HepG2 (cell line): ENCODE results near the gene ANXA9. TPM values are rescaled to one million over a fixed set of nuclear protein-coding genes. Genes with fewer than 3 reads are reported as not detected.
A peak's percentile ranks its signal among the peaks of the same experiment; 100 is the strongest.

Experiments
- AGO2 ChIP-seq: fragments of 200-400 bp; formaldehyde crosslinking; optimal IDR thresholded peaks from 2 replicates; pipeline ENCODE3; 2017; ENCODE audit warnings: mild to moderate bottlenecking, low read depth, low read length, moderate library complexity
- AKAP8 ChIP-seq: sonication (generic); formaldehyde crosslinking; IDR thresholded peaks from 2 replicates; pipeline ENCODE4 v1.5.1; 2020; ENCODE audit warnings: mild to moderate bottlenecking, missing genetic modification reagents
- ETV5 ChIP-seq: IDR thresholded peaks from 2 replicates; pipeline ENCODE4 v1.6.1; 2018; ENCODE audit warnings: missing biosample characterization, missing genetic modification reagents, inconsistent platforms, borderline replicate concordance
- GATAD2A ChIP-seq: IDR thresholded peaks from 2 replicates; pipeline ENCODE4 v1.6.1; 2016
- HCFC1 ChIP-seq: fragments of 150-350 bp; IDR thresholded peaks from 2 replicates; pipeline ENCODE4 v1.6.1; 2014; ENCODE audit warnings: low read depth, low read length
- HMG20B ChIP-seq: conservative IDR thresholded peaks from 2 replicates; pipeline ENCODE4 v1.6.1; 2016; ENCODE audit warnings: missing genetic modification reagents, missing compliant biosample characterization
- HMGXB3 ChIP-seq: sonication (generic); formaldehyde crosslinking; IDR thresholded peaks from 2 replicates; pipeline ENCODE4 v1.4.0; 2020; ENCODE audit warnings: missing genetic modification reagents, borderline replicate concordance
- KDM4B ChIP-seq: sonication (generic); formaldehyde crosslinking; IDR thresholded peaks from 2 replicates; pipeline ENCODE4 v1.4.0; 2020; ENCODE audit warnings: missing genetic modification reagents
- RARG ChIP-seq: sonication (generic); formaldehyde crosslinking; IDR thresholded peaks from 2 replicates; pipeline ENCODE4 v1.4.0; 2020; ENCODE audit warnings: low read depth, mild to moderate bottlenecking, missing genetic modification reagents
- RBM39 ChIP-seq: fragments of 200-400 bp; formaldehyde crosslinking; IDR thresholded peaks from one replicate; pipeline ENCODE4 v1.6.1; 2018; ENCODE audit warnings: antibody characterized with exemption, mild to moderate bottlenecking, low read depth, low read length; ENCODE audit not compliant: poor library complexity, severe bottlenecking
- TAF1 ChIP-seq: sonication (generic); formaldehyde crosslinking; IDR thresholded peaks from 2 replicates; pipeline ENCODE4 v1.4.0; 2020; ENCODE audit warnings: missing genetic modification reagents
- TAF15 ChIP-seq: fragments of 200-400 bp; formaldehyde crosslinking; IDR thresholded peaks from one replicate; pipeline ENCODE4 v1.6.1; 2018; ENCODE audit warnings: mild to moderate bottlenecking, low read depth, low read length; ENCODE audit not compliant: poor library complexity, severe bottlenecking
- TBL1XR1 ChIP-seq: fragments of 150-350 bp; IDR thresholded peaks from 2 replicates; pipeline ENCODE4 v1.6.1; 2014; ENCODE audit warnings: borderline replicate concordance, low read length; ENCODE audit not compliant: partially characterized antibody
- TBX3 ChIP-seq: fragments of 450-650 bp; IDR thresholded peaks from 2 replicates; pipeline ENCODE4 v1.6.1; 2017; ENCODE audit warnings: antibody characterized with exemption, mild to moderate bottlenecking, inconsistent platforms, borderline replicate concordance
- THAP9 ChIP-seq: sonication (generic); formaldehyde crosslinking; IDR thresholded peaks from 2 replicates; pipeline ENCODE4; 2020; ENCODE audit warnings: missing genetic modification reagents, mild to moderate bottlenecking, borderline replicate concordance
- TIGD3 ChIP-seq: sonication (generic); formaldehyde crosslinking; IDR thresholded peaks from 2 replicates; pipeline ENCODE4 v1.5.1; 2020; ENCODE audit warnings: mild to moderate bottlenecking, missing genetic modification reagents, borderline replicate concordance
- ZNF451 ChIP-seq: sonication (generic); formaldehyde crosslinking; IDR thresholded peaks from 2 replicates; pipeline ENCODE4 v1.5.0; 2020; ENCODE audit warnings: mild to moderate bottlenecking, missing genetic modification reagents
- ZNF562 ChIP-seq: sonication (generic); formaldehyde crosslinking; IDR thresholded peaks from 2 replicates; pipeline ENCODE4 v1.8.0; 2022; ENCODE audit warnings: missing genetic modification reagents, borderline replicate concordance
- ZNF570 ChIP-seq: sonication (generic); formaldehyde crosslinking; IDR thresholded peaks from 2 replicates; pipeline ENCODE4 v1.4.0; 2020; ENCODE audit warnings: mild to moderate bottlenecking, missing genetic modification reagents, borderline replicate concordance
- ZNF839 ChIP-seq: sonication (generic); formaldehyde crosslinking; IDR thresholded peaks from 2 replicates; pipeline ENCODE4 v1.4.0; 2020; ENCODE audit warnings: missing genetic modification reagents, mild to moderate bottlenecking, borderline replicate concordance
- polyA plus RNA-seq, 8 experiments: library from polyadenylated mRNA; depleted of rRNA in 3 of 8; stranded (reverse) in 7 of 8; unstranded in 1 of 8; fragments of >200 nt; fragmentation: Illumina TruSeq in 4 of 8; extraction: Trizol in 4 of 8; gene quantifications; 2 replicates each; pipeline versions ENCODE4 v1.2.1 to v1.2.3, GENCODE V29; 2011 to 2016; ENCODE audit warnings: low read depth in 4 of 8, missing spikeins in 1 of 8, mixed read lengths in 1 of 8; ENCODE audit not compliant: insufficient read depth in 1 of 8
- total RNA-seq, 5 experiments: library from RNA; depleted of rRNA; stranded (reverse); fragments of >200 nt; fragmentation: Illumina TruSeq; extraction: Trizol; gene quantifications; 2 replicates each; pipeline ENCODE4 v1.2.3, GENCODE V29; 2016; ENCODE audit warnings: low read depth in 1 of 5

The ANXA9 gene
- total and polyA plus RNA-seq, 2 of the 13 experiments (the other 11 are each of a cell fraction or from before 2014, with no cell fraction given) = 13.3 to 23.9 TPM

GRCh38 chr1:150970808-150971582, 11.1 kb upstream of the ANXA9 start (continued):
- no peak for TF ChIP-seq HMGXB3
- TF ChIP-seq THAP9 (CRISPR knock-in tag) = peak; percentile 68; the same call in 1 of the 2 replicates
- peak; percentile 80; the same call in 1 of the 2 replicates for TF ChIP-seq TBX3
- TF ChIP-seq ZNF839 (CRISPR knock-in tag) = no peak
- TF ChIP-seq TBL1XR1 = peak; percentile 60
- no peak for TF ChIP-seq TAF15
- peak; percentile 88 for TF ChIP-seq GATAD2A
- TF ChIP-seq KDM4B (CRISPR knock-in tag) = peak; percentile 96; the same call in 1 of the 2 replicates
- TF ChIP-seq TAF1 = 0 out of 2 replicates have a peak, but pooled peaks have one; percentile 11
- TF ChIP-seq AGO2 = no peak
- TF ChIP-seq HCFC1 = no peak
- TF ChIP-seq RBM39 = no peak
- TF ChIP-seq AKAP8 (CRISPR knock-in tag) = peak; percentile 93; the same call in 1 of the 2 replicates
- TF ChIP-seq ZNF570 (CRISPR knock-in tag) = no peak
- TF ChIP-seq ZNF451 (CRISPR knock-in tag) = peak; percentile 23; the same call in 1 of the 2 replicates
- peak; percentile 87; the same call in 1 of the 2 replicates for TF ChIP-seq HMG20B (CRISPR knock-in tag)
- TF ChIP-seq ETV5 = peak; percentile 62; the same call in 1 of the 2 replicates
- no peak for TF ChIP-seq TIGD3 (CRISPR knock-in tag)
- TF ChIP-seq RARG (CRISPR knock-in tag) = no peak
- no peak for TF ChIP-seq ZNF562
